B cell (primary cell): ENCODE data around the gene HPS1. TPM values are rescaled to one million over a fixed set of nuclear protein-coding genes. Genes with fewer than 3 reads are reported as not detected.

Source experiments
- polyA plus RNA-seq: library from polyadenylated mRNA; depleted of rRNA; stranded (reverse); fragments of >200 nt; gene quantifications from 2 replicates; pipeline ENCODE4 v1.2.3, GENCODE V29; 2012
- small RNA-seq: library from RNA; depleted of rRNA; stranded (forward); fragments of <200 nt; gene quantifications from one replicate; pipeline ENCODE3, GENCODE V24; 2012; ENCODE audit warnings: low replicate concordance, low read depth; ENCODE audit not compliant: insufficient read length
- total RNA-seq, 2 donors: library from RNA; stranded (reverse); fragments of 120-200 nt in 1 of 2; gene quantifications; 1 replicate in 1 of 2; 2 replicates in 1 of 2; pipeline versions ENCODE4 v1.2.3 to v1.2.4, GENCODE V29; 2013 to 2022

HPS1 gene
- total and polyA plus RNA-seq, 2 donors (not counting 1 experiment from before 2014, with no cell fraction given) = 125 to 196 TPM

Small RNA genes within 50 kb of the gene (small RNA-seq; reads per million reads assigned to genes)
- not detected for gene MIR4685

Other genes starting within 250 kb of the HPS1 start
- gene LOXL4, start 178.7 kb downstream of the HPS1 start, total RNA-seq = not detected in 2 replicates
- gene LOXL4, start 178.7 kb downstream of the HPS1 start, polyA plus RNA-seq = 0.12 and 0.20 TPM in 2 replicates
- gene PYROXD2, start 31.8 kb downstream of the HPS1 start, total RNA-seq = 25.1 and 25.7 TPM in 2 replicates
- 25.5 and 960 TPM in 2 replicates for gene PYROXD2, start 31.8 kb downstream of the HPS1 start, polyA plus RNA-seq